HG03378 (cell line): ENCODE data around the gene DOK4.

Experiments
- ATAC-seq: cut with Tn5 transposase; IDR thresholded peaks from one replicate; pipeline ENCODE4 v1.9.1; 2021; ENCODE audit warnings: mild to moderate bottlenecking, moderate library complexity; ENCODE audit not compliant: unreplicated experiment

The DOK4 gene

GRCh38 chr16:57478396-57479204, 7.7 kb downstream of the DOK4 start:
- ATAC-seq = no peak

GRCh38 chr16:57477531-57478202, 8.6 kb downstream of the DOK4 start:
- ATAC-seq = no peak

GRCh38 chr16:57476546-57477410, 9.5 kb downstream of the DOK4 start:
- no peak for ATAC-seq

- ATAC-seq = peak; percentile 83
Observed at GRCh38 chr16:57475711-57476339, 10.5 kb downstream of the DOK4 start.

- ATAC-seq = no peak
Observed at GRCh38 chr16:57474671-57475661, 11.3 kb downstream of the DOK4 start.

GRCh38 chr16:57473906-57474305, 12.4 kb downstream of the DOK4 start:
- no peak for ATAC-seq

- ATAC-seq = no peak
Observed at GRCh38 chr16:57473176-57473840, 13.0 kb downstream of the DOK4 start.

- ATAC-seq = no peak
Observed at GRCh38 chr16:57472665-57473060, 13.6 kb downstream of the DOK4 start.

DNA sequence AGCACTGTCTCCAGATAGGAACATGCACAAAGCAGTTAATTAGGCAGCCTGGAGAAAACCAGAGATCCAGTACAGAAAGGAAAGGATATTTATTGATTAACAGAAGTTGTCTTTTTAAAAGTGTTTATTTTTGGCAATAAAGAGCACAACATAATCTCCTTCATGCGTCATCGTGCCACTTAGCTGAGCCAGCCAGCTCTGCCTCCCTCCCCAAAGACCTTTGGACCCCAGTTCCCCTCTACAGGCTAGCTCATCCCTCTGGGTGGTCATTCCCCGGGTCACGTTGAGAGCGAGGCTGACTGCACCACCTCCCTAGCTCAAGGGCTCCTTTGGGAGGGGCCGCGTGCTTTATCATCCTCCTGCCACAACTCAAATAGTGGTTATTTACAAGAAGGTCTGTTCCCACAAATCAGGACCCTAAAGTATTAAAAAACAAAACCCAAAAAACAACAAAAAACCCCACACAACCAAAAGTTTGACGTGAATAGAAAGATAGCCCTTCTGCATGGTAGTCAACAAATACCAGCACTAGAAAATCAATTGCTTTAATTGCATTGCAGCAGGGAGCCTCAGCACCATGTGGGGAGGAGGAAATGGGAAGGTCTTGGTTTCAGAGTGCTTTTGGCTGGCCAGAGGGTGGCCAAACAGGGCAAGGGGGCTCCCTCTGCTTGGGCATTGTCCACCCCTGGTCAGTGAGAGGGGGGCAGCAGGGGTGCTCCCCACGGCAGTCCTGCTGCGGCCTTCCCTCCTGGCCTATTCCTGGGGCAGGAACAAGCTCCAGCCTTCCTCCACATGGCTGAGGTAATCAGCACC, 14.2 kb downstream of the DOK4 start:
- ATAC-seq = no peak

- ATAC-seq = no peak
Observed at GRCh38 chr16:57471209-57471608, 15.1 kb downstream of the DOK4 start.

DNA sequence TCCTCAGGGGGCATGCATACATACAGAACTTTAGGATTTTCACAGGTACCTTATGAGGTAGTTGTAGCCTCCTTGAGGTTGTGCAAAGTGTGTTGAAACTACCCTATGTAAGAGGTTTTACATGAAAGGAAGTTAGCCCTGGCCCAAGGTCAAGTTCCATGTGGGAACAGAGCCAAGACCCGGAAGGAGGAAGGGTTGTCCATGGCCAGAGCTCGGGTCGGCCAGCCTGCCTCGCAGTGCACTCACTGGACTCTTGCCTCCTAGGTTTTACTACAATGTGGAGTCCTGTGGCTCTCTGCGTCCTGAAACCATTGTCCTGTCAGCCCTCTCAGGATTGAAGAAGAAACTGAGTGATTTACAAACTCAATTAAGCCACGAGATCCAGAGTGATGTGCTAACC, 15.6 kb downstream of the DOK4 start:
- no peak for ATAC-seq

DNA sequence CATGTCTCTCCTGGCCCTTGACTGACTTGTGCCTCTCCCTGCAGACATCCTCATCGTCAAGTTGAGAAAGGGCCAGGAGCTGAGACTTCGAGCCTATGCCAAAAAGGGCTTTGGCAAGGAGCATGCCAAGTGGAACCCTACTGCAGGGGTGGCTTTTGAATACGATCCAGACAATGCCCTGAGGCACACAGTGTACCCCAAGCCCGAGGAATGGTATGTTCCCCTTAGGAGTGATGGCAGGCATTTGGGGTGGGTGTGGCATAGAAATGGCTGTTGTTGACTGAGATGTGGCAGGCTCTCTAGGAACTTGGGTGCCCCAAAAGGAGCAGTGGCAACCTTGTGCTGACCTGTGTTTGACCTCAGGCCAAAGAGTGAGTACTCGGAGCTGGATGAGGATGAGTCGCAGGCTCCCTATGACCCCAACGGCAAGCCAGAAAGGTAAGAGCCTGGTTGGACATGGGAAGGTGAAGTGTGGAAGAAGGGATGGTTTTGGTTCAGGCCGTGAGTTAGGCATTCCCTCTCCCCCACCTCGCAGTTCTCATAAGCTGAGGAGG, 16.3 kb downstream of the DOK4 start:
- ATAC-seq = no peak

GRCh38 chr16:57469046-57469445, 17.2 kb downstream of the DOK4 start:
- ATAC-seq = no peak

- no peak for ATAC-seq
Observed at GRCh38 chr16:57468346-57468745, 17.9 kb downstream of the DOK4 start.

- ATAC-seq = no peak
Observed at GRCh38 chr16:57464523-57464922, 21.8 kb downstream of the DOK4 start.

DNA sequence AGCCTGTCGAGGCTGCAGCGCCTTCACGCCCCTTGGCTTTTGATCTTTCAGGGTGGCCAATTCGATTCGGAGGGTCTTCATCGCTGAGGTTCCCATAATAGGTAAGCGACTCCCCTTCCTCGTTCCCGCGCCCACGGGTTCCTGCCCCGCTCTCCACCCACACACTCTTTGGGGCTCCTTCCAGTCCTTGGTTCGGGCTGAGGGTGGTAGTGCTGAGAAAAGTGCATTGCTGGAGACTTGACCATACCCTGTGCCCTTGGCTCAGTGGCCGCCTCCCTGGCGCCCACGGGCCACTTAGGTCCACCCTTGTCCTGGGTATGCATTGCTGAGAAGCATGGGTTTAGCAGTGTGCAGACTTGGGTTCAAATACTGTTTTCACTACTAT, 23.3 kb downstream of the DOK4 start:
- ATAC-seq = no peak

GRCh38 chr16:57462209-57462977, 23.9 kb downstream of the DOK4 start, which contains the start of gene POLR2C:
TSS of gene POLR2C (plus strand) at chr16:57462679. CDS start at chr16:57462725, 46 bp downstream.
- peak; percentile 64 for ATAC-seq
